Stimulated activated CD8-positive, alpha-beta memory T cell treated with anti-CD3 and anti-CD28 coated beads, Interleukin-15, amount 100 ng/mL, for 24 hours (primary cell): ENCODE data around the gene CEP104.

Experiments
- DNase-seq: peaks from one replicate; pipeline ENCODE4 v3.0.0-alpha.2; 2020; ENCODE audit warnings: low read depth

The CEP104 gene

GRCh38 chr1:3799976-3800685 is 56.9 kb downstream of the CEP104 start:
- no peak for DNase-seq

- peak; percentile 85 for DNase-seq
Observed at GRCh38 chr1:3796215-3797061, 60.6 kb downstream of the CEP104 start, which contains the start of gene LRRC47. TSS of gene LRRC47 (minus strand) at chr1:3796498. CDS start at chr1:3796476, 22 bp downstream.

GRCh38 chr1:3795453-3796214 is 61.4 kb downstream of the CEP104 start:
- no peak for DNase-seq

- DNase-seq = no peak
Observed at GRCh38 chr1:3790952-3791351, 66.1 kb downstream of the CEP104 start.

- no peak for DNase-seq
Observed at GRCh38 chr1:3790500-3790923, 66.5 kb downstream of the CEP104 start.

GRCh38 chr1:3789421-3790300 is 67.3 kb downstream of the CEP104 start:
- no peak for DNase-seq

GRCh38 chr1:3788756-3789420 is 68.1 kb downstream of the CEP104 start:
- DNase-seq = no peak

GRCh38 chr1:3787745-3788605 is 69.0 kb downstream of the CEP104 start:
- no peak for DNase-seq

GRCh38 chr1:3787349-3787715 is 69.7 kb downstream of the CEP104 start:
- DNase-seq = no peak

GRCh38 chr1:3786468-3787348 is 70.3 kb downstream of the CEP104 start:
- DNase-seq = no peak

- DNase-seq = no peak
Observed at GRCh38 chr1:3785456-3786157, 71.4 kb downstream of the CEP104 start.

GRCh38 chr1:3785045-3785444 is 72.0 kb downstream of the CEP104 start:
- no peak for DNase-seq

- DNase-seq = no peak
Observed at GRCh38 chr1:3783651-3784474, 73.1 kb downstream of the CEP104 start.

GRCh38 chr1:3780901-3781300 is 76.1 kb downstream of the CEP104 start:
- no peak for DNase-seq

GRCh38 chr1:3779912-3780416 is 77.0 kb downstream of the CEP104 start:
- DNase-seq = no peak

GRCh38 chr1:3779265-3779911 is 77.6 kb downstream of the CEP104 start:
- DNase-seq = no peak
